ENCODE results near the gene SNX22. TPM values are rescaled to one million over a fixed set of nuclear protein-coding genes. Genes with fewer than 3 reads are reported as not detected.

Gene SNX22
- total RNA-seq, 5 donors from 2014 or later (not counting 1 experiment from before 2014, with no cell fraction given): 0.58 to 3.7 (median 1.4) TPM

- Histone ChIP-seq H3K4me3 (ENCODE audit: control insufficient read depth in 1 of 2, extremely low read depth in 1 of 2, low read length in 1 of 2) (no peak overlapping the region), H3K4me1 (ENCODE audit: control insufficient read depth in 1 of 2, extremely low read depth in 1 of 2, insufficient read depth in 2 of 2, low read length in 2 of 2) (peaks cover 0 to 13% of the 10 kb centered on the region in 2 experiments), H3K9me3 (no peaks in the 10 kb centered on the region), H3K27me3 (replicated peaks in 1 of 2; ENCODE audit: control insufficient read depth in 2 of 2, extremely low read depth in 1 of 2, insufficient read depth in 2 of 2, low read length in 1 of 2) (peaks cover 0 to 8% of the 10 kb centered on the region in 2 experiments), H3K27ac (ENCODE audit: low read length) (no peak overlapping the region), H3K36me3 (ENCODE audit: control insufficient read depth in 2 of 2, extremely low read depth in 1 of 2, insufficient read depth in 1 of 2, low read length in 1 of 2) (peaks cover 14 to 33% of the 10 kb centered on the region in 2 donors)
- ChIA-PET CTCF (no interaction called here), POLR2A (no interaction called here)
- DNase-seq (no peak), ATAC-seq (replicated peaks in 1 of 4) (no peak)
- Mint-ChIP-seq H3K4me1 (peaks cover 15% of the 10 kb centered on the region in 3 donors), H3K9me3 (no peaks in the 10 kb centered on the region), H3K36me3 (peaks cover 20% of the 10 kb centered on the region), H3K27me3 (peaks cover 3% of the 10 kb centered on the region in 2 donors), H3K27ac (no peak overlapping the region), H3K4me3 (no peak overlapping the region)
- 94% methylated on average over 6 of the region's 6 CpGs for WGBS (ENCODE audit: insufficient coverage)
These were observed 5.5 kb upstream of the SNX22 start for GRCh38 chr15:64146041-64146440.

DNA sequence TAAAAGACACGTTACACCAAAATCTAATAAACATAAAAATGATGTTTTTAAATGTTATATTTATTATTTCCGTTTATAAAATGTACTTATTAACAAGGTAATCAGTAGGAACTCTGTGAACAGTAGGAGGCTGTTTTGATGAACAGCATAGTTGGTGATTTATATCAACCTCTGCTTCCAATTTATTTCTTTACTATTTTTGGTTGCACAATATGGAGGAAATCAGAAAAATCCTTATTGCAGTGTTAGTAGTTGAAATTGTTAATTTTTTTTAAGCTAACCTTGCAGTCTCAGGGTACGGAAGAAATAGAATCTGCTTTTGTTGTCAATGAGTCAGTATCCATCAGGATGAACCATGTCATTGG is 5.0 kb upstream of the SNX22 start:
- no peak overlapping the region for H3K27ac Mint-ChIP-seq
- ChIA-PET POLR2A (no interaction called here), CTCF (no interaction called here)
- no peaks in the 10 kb centered on the region for H3K9me3 ChIP-seq
- no peak overlapping the region for H3K4me3 ChIP-seq (ENCODE audit: control insufficient read depth in 1 of 2, extremely low read depth in 1 of 2, low read length in 1 of 2)
- no peak for ATAC-seq (replicated peaks in 1 of 4)
- DNase-seq: no peak
- H3K36me3 ChIP-seq (ENCODE audit: control insufficient read depth in 2 of 2, extremely low read depth in 1 of 2, insufficient read depth in 1 of 2, low read length in 1 of 2): peaks cover 14 to 29% of the 10 kb centered on the region in 2 donors
- H3K4me3 Mint-ChIP-seq: no peak overlapping the region
- peaks cover 0 to 18% of the 10 kb centered on the region in 2 experiments for H3K4me1 ChIP-seq (ENCODE audit: control insufficient read depth in 1 of 2, extremely low read depth in 1 of 2, insufficient read depth in 2 of 2, low read length in 2 of 2)
- peaks cover 3 to 4% of the 10 kb centered on the region in 2 donors for H3K27me3 Mint-ChIP-seq
- H3K36me3 Mint-ChIP-seq: peaks cover 16% of the 10 kb centered on the region
- no CpG with 5 or more reads among the region's 3 CpGs for WGBS (ENCODE audit: insufficient coverage)
- H3K9me3 Mint-ChIP-seq: no peaks in the 10 kb centered on the region
- H3K4me1 Mint-ChIP-seq: peaks cover 15 to 16% (median 16%) of the 10 kb centered on the region in 3 donors
- peaks cover 0 to 13% of the 10 kb centered on the region in 2 experiments for H3K27me3 ChIP-seq (replicated peaks in 1 of 2; ENCODE audit: control insufficient read depth in 2 of 2, extremely low read depth in 1 of 2, insufficient read depth in 2 of 2, low read length in 1 of 2)
- no peak overlapping the region for H3K27ac ChIP-seq (ENCODE audit: low read length)

- H3K4me3 ChIP-seq (ENCODE audit: control insufficient read depth in 1 of 2, extremely low read depth in 1 of 2, low read length in 1 of 2): no peak overlapping the region
- peaks cover 16% of the 10 kb centered on the region for H3K36me3 Mint-ChIP-seq
- no peaks in the 10 kb centered on the region for H3K9me3 Mint-ChIP-seq
- H3K4me1 ChIP-seq (ENCODE audit: control insufficient read depth in 1 of 2, extremely low read depth in 1 of 2, insufficient read depth in 2 of 2, low read length in 2 of 2): peaks cover 2 to 24% of the 10 kb centered on the region in 2 experiments
- no peak for DNase-seq
- H3K27ac ChIP-seq (ENCODE audit: low read length): no peak overlapping the region
- WGBS (ENCODE audit: insufficient coverage): 97% methylated on average over 20 of the region's 26 CpGs
- no peak overlapping the region for H3K27ac Mint-ChIP-seq
- CTCF ChIA-PET: no interaction called here
- ATAC-seq (replicated peaks in 1 of 4): no peak
- POLR2A ChIA-PET: no interaction called here
- peaks cover 15 to 16% (median 16%) of the 10 kb centered on the region in 3 donors for H3K4me1 Mint-ChIP-seq
- H3K4me3 Mint-ChIP-seq: no peak overlapping the region
- H3K9me3 ChIP-seq: no peaks in the 10 kb centered on the region
- peaks cover 14 to 25% of the 10 kb centered on the region in 2 donors for H3K36me3 ChIP-seq (ENCODE audit: control insufficient read depth in 2 of 2, extremely low read depth in 1 of 2, insufficient read depth in 1 of 2, low read length in 1 of 2)
- peaks cover 3 to 4% of the 10 kb centered on the region in 2 donors for H3K27me3 Mint-ChIP-seq
- peaks cover 0 to 19% of the 10 kb centered on the region in 2 experiments for H3K27me3 ChIP-seq (replicated peaks in 1 of 2; ENCODE audit: control insufficient read depth in 2 of 2, extremely low read depth in 1 of 2, insufficient read depth in 2 of 2, low read length in 1 of 2)
These were observed 4.4 kb upstream of the SNX22 start for GRCh38 chr15:64146885-64147681.

- peaks cover 5 to 34% of the 10 kb centered on the region in 2 experiments for H3K4me1 ChIP-seq (ENCODE audit: control insufficient read depth in 1 of 2, extremely low read depth in 1 of 2, insufficient read depth in 2 of 2, low read length in 2 of 2)
- CTCF ChIA-PET: no interaction called here
- peaks cover 22 to 24% (median 23%) of the 10 kb centered on the region in 3 donors for H3K4me1 Mint-ChIP-seq
- H3K4me3 Mint-ChIP-seq: no peak overlapping the region
- 100% methylated on average over 2 of the region's 7 CpGs for WGBS (ENCODE audit: insufficient coverage)
- H3K27me3 Mint-ChIP-seq: peaks cover 3 to 12% of the 10 kb centered on the region in 2 donors
- no peak overlapping the region for H3K27ac ChIP-seq (ENCODE audit: low read length)
- POLR2A ChIA-PET: no interaction called here
- no peaks in the 10 kb centered on the region for H3K9me3 Mint-ChIP-seq
- DNase-seq (no peak), ATAC-seq (replicated peaks in 1 of 4) (no peak)
- no peaks in the 10 kb centered on the region for H3K9me3 ChIP-seq
- peaks cover 14 to 15% of the 10 kb centered on the region in 2 donors for H3K36me3 ChIP-seq (ENCODE audit: control insufficient read depth in 2 of 2, extremely low read depth in 1 of 2, insufficient read depth in 1 of 2, low read length in 1 of 2)
- peaks cover 10% of the 10 kb centered on the region for H3K36me3 Mint-ChIP-seq
- no peak overlapping the region for H3K27ac Mint-ChIP-seq
- H3K4me3 ChIP-seq (ENCODE audit: control insufficient read depth in 1 of 2, extremely low read depth in 1 of 2, low read length in 1 of 2): no peak overlapping the region
- H3K27me3 ChIP-seq (replicated peaks in 1 of 2; ENCODE audit: control insufficient read depth in 2 of 2, extremely low read depth in 1 of 2, insufficient read depth in 2 of 2, low read length in 1 of 2): peaks cover 0 to 29% of the 10 kb centered on the region in 2 experiments
These were observed 3.4 kb upstream of the SNX22 start for GRCh38 chr15:64148168-64148567.

DNA sequence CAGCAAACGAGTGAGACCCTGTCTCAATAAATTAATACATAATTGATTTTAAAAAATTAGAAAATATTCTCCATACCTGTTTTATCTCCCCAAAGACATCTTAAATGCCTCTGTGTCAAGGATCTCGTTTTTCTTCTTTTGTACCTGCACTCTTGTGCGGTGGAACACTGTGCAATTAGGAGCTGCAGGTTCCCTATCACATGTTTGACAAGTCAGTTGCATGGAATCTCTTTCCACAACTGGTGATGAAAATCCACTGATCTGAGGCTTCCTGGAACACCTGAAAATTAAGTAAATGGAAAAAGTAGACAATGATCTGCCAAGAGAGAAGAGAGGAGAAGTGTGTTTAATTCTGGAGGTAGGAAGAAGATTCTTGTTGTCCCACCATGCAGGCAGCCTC is 3.0 kb upstream of the SNX22 start:
- Histone ChIP-seq H3K4me1 (ENCODE audit: control insufficient read depth in 1 of 2, extremely low read depth in 1 of 2, insufficient read depth in 2 of 2, low read length in 2 of 2) (peaks cover 7 to 38% of the 10 kb centered on the region in 2 experiments), H3K27ac (ENCODE audit: low read length) (no peak overlapping the region), H3K9me3 (no peaks in the 10 kb centered on the region), H3K4me3 (ENCODE audit: control insufficient read depth in 1 of 2, extremely low read depth in 1 of 2, low read length in 1 of 2) (no peak overlapping the region), H3K27me3 (replicated peaks in 1 of 2; ENCODE audit: control insufficient read depth in 2 of 2, extremely low read depth in 1 of 2, insufficient read depth in 2 of 2, low read length in 1 of 2) (peaks cover 0 to 33% of the 10 kb centered on the region in 2 experiments), H3K36me3 (ENCODE audit: control insufficient read depth in 2 of 2, extremely low read depth in 1 of 2, insufficient read depth in 1 of 2, low read length in 1 of 2) (peaks cover 11 to 12% of the 10 kb centered on the region in 2 donors)
- Mint-ChIP-seq H3K36me3 (peaks cover 10% of the 10 kb centered on the region), H3K9me3 (no peaks in the 10 kb centered on the region), H3K4me1 (peaks cover 26 to 28% (median 27%) of the 10 kb centered on the region in 3 donors), H3K27me3 (peaks cover 6 to 14% of the 10 kb centered on the region in 2 donors), H3K27ac (peak overlapping the region; percentile 0 to 29), H3K4me3 (no peak overlapping the region)
- 89% methylated on average over 2 of the region's 3 CpGs for WGBS (ENCODE audit: insufficient coverage)
- ATAC-seq (replicated peaks in 1 of 4) (no peak), DNase-seq (no peak)
- POLR2A ChIA-PET: no interaction called here
- CTCF ChIA-PET: interaction anchor here in 1 of 2 donors (0.5 kb wide), 1 partner anchor 1719 kb away, joined by 3 read pairs; no protein-coding TSS in a partner anchor

DNA sequence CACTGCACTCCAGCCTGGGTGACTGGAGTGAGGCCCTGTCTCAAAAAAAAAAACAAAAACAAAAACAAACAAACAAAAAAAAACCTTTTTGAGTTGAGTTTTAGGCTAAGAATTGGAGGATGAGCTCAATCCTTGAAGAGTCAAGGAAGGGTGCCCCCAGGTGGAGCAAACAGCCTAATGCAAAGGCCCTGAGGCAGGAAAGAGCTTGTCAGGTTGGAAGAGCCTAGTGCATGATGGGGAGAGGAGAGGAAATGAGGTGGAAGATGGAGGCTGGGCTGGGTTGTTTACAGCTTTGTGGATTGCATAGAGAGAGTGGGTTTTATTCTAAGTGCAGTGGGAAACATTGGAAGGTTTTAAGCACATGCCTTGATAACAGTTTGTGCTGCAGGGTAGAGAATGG is 2.1 kb upstream of the SNX22 start:
- peaks cover 0 to 33% of the 10 kb centered on the region in 2 experiments for H3K27me3 ChIP-seq (replicated peaks in 1 of 2; ENCODE audit: control insufficient read depth in 2 of 2, extremely low read depth in 1 of 2, insufficient read depth in 2 of 2, low read length in 1 of 2)
- H3K9me3 ChIP-seq: no peaks in the 10 kb centered on the region
- Mint-ChIP-seq H3K27me3 (peaks cover 7 to 14% of the 10 kb centered on the region in 2 donors), H3K9me3 (no peaks in the 10 kb centered on the region), H3K4me3 (peak overlapping the region in 1 of 3 donors; percentile 47), H3K4me1 (peaks cover 27 to 32% (median 31%) of the 10 kb centered on the region in 3 donors), H3K27ac (peak overlapping the region in 1 of 2 donors; percentile 16), H3K36me3 (peaks cover 8% of the 10 kb centered on the region)
- CTCF ChIA-PET: interaction anchor here (0.6 to 0.7 kb wide), 4 partner anchors 11 to 504 kb away, joined by 3 to 4 read pairs (median 3); no protein-coding TSS in a partner anchor
- peaks cover 11 to 13% of the 10 kb centered on the region in 2 donors for H3K36me3 ChIP-seq (ENCODE audit: control insufficient read depth in 2 of 2, extremely low read depth in 1 of 2, insufficient read depth in 1 of 2, low read length in 1 of 2)
- no peak overlapping the region for H3K27ac ChIP-seq (ENCODE audit: low read length)
- no peak for ATAC-seq (replicated peaks in 1 of 4)
- no peak overlapping the region for H3K4me3 ChIP-seq (ENCODE audit: control insufficient read depth in 1 of 2, extremely low read depth in 1 of 2, low read length in 1 of 2)
- POLR2A ChIA-PET: no interaction called here
- no peak for DNase-seq
- peaks cover 7 to 44% of the 10 kb centered on the region in 2 experiments for H3K4me1 ChIP-seq (ENCODE audit: control insufficient read depth in 1 of 2, extremely low read depth in 1 of 2, insufficient read depth in 2 of 2, low read length in 2 of 2)
